HG03060 (cell line): Measurements from ENCODE around the gene RHOC.

ENCODE experiments used
- ATAC-seq: cut with Tn5 transposase; IDR thresholded peaks from one replicate; pipeline ENCODE4 v1.9.1; 2021; ENCODE audit warnings: low read depth, moderate number of reproducible peaks; ENCODE audit not compliant: unreplicated experiment

RHOC gene

GRCh38 chr1:112687361-112687760, 19.6 kb downstream of the RHOC start:
- no peak for ATAC-seq

- ATAC-seq = no peak
Observed at GRCh38 chr1:112686835-112687234, 20.1 kb downstream of the RHOC start.

- ATAC-seq = no peak
Observed at GRCh38 chr1:112686417-112686816, 20.5 kb downstream of the RHOC start.

GRCh38 chr1:112685913-112686312, 21.0 kb downstream of the RHOC start:
- no peak for ATAC-seq

- no peak for ATAC-seq
Observed at GRCh38 chr1:112678605-112679004, 28.3 kb downstream of the RHOC start.

GRCh38 chr1:112677501-112677900, 29.4 kb downstream of the RHOC start:
- no peak for ATAC-seq

- ATAC-seq = no peak
Observed at GRCh38 chr1:112676543-112676942, 30.4 kb downstream of the RHOC start.

- no peak for ATAC-seq
Observed at GRCh38 chr1:112675728-112676381, 31.1 kb downstream of the RHOC start.

- ATAC-seq = no peak
Observed at GRCh38 chr1:112674986-112675727, 31.8 kb downstream of the RHOC start.

GRCh38 chr1:112674440-112674985, 32.4 kb downstream of the RHOC start, which contains the start of gene MOV10:
MOV10 (plus strand) TSS chr1:112674659; CDS start chr1:112674913, 254 bp downstream.
- ATAC-seq = no peak

GRCh38 chr1:112673592-112674439, 33.1 kb downstream of the RHOC start:
- ATAC-seq = no peak

GRCh38 chr1:112672842-112673241, 34.1 kb downstream of the RHOC start:
- no peak for ATAC-seq

- ATAC-seq = no peak
Observed at GRCh38 chr1:112672009-112672408, 34.9 kb downstream of the RHOC start.

GRCh38 chr1:112666946-112667345, 40.0 kb downstream of the RHOC start:
- ATAC-seq = no peak

- no peak for ATAC-seq
Observed at GRCh38 chr1:112665857-112666256, 41.1 kb downstream of the RHOC start.

- ATAC-seq = no peak
Observed at GRCh38 chr1:112651205-112651604, 55.7 kb downstream of the RHOC start.
